HEK293 (cell line): ENCODE data around the gene EDA2R.

Source experiments
- CTCF ChIA-PET: fragments of 350-600 bp; formaldehyde crosslinking; extraction: SDS; loops from one replicate; lab custom pipeline; 2021; ENCODE audit warnings: antibody characterized with exemption; lab: Yijun Ruan, JAX
- POLR2A ChIA-PET: fragments of 300-600 bp; formaldehyde crosslinking; extraction: SDS; loops from one replicate; lab custom pipeline; 2020; ENCODE audit warnings: antibody characterized with exemption, inconsistent platforms; lab: Yijun Ruan, JAX
- H3K27ac ChIP-seq: fragments of 200-500 bp; sonication (Bioruptor generic); 2 replicates; pipeline ENCODE4 v1.5.1; 2014; ENCODE audit warnings: low read depth, low read length, control low read depth, inconsistent platforms; ENCODE audit errors: extremely low read depth
- H3K36me3 ChIP-seq, 2 experiments: fragments of 200-500 bp in 1 of 2; sonication (Bioruptor generic) in 1 of 2; 1 replicate in 1 of 2; 2 replicates in 1 of 2; pipeline ENCODE4 v1.5.1; 2014 to 2017; ENCODE audit warnings: inconsistent platforms in 2 of 2, low read length in 2 of 2; ENCODE audit not compliant: control insufficient read depth in 2 of 2, insufficient read depth in 1 of 2
- H3K4me1 ChIP-seq: fragments of 200-500 bp; sonication (Bioruptor generic); 2 replicates; pipeline ENCODE4 v1.5.1; 2014; ENCODE audit warnings: mild to moderate bottlenecking, low read length, inconsistent platforms; ENCODE audit not compliant: control insufficient read depth, insufficient read depth
- H3K4me3 ChIP-seq: 2 replicates; pipeline ENCODE4 v1.5.1; 2011; ENCODE audit warnings: low read depth, mild to moderate bottlenecking, control low read depth, low read length, moderate library complexity
- H3K9me3 ChIP-seq: fragments of 200-500 bp; sonication (Bioruptor generic); 2 replicates; pipeline ENCODE4 v1.5.1; 2014; ENCODE audit warnings: low read depth, low read length, inconsistent platforms; ENCODE audit not compliant: control insufficient read depth, insufficient read depth
- FEZF1 ChIP-seq: fragments of 450-650 bp; formaldehyde crosslinking; IDR thresholded peaks from 2 replicates; pipeline ENCODE4 v1.5.1; 2016; ENCODE audit warnings: missing biosample characterization, missing genetic modification characterization
- GLI4 ChIP-seq: fragments of 450-650 bp; formaldehyde crosslinking; IDR thresholded peaks from 2 replicates; pipeline ENCODE4 v1.5.1; 2016; ENCODE audit warnings: missing biosample characterization, missing genetic modification characterization
- MZF1 ChIP-seq: fragments of 450-650 bp; formaldehyde crosslinking; IDR thresholded peaks from 2 replicates; pipeline ENCODE4 v1.5.1; 2017; ENCODE audit warnings: missing biosample characterization, missing genetic modification characterization, borderline replicate concordance
- OSR2 ChIP-seq: fragments of 450-650 bp; formaldehyde crosslinking; IDR thresholded peaks from 2 replicates; pipeline ENCODE4 v1.5.1; 2016; ENCODE audit warnings: missing biosample characterization, missing genetic modification characterization
- PRDM2 ChIP-seq: fragments of 450-650 bp; formaldehyde crosslinking; IDR thresholded peaks from 2 replicates; pipeline ENCODE4 v1.5.1; 2016; ENCODE audit warnings: missing biosample characterization, missing genetic modification characterization, borderline replicate concordance
- SALL2 ChIP-seq: fragments of 450-650 bp; formaldehyde crosslinking; IDR thresholded peaks from 2 replicates; pipeline ENCODE4 v1.5.0; 2017; ENCODE audit warnings: missing biosample characterization, mild to moderate bottlenecking, missing genetic modification characterization, borderline replicate concordance
- SP3 ChIP-seq: fragments of 450-650 bp; formaldehyde crosslinking; IDR thresholded peaks from 2 replicates; pipeline ENCODE4 v1.5.1; 2016; ENCODE audit warnings: missing biosample characterization, missing genetic modification characterization
- ZBTB21 ChIP-seq: fragments of 450-650 bp; formaldehyde crosslinking; IDR thresholded peaks from 2 replicates; pipeline ENCODE4 v1.5.1; 2017; ENCODE audit warnings: missing biosample characterization, missing genetic modification characterization
- ZBTB26 ChIP-seq: fragments of 450-650 bp; formaldehyde crosslinking; optimal IDR thresholded peaks from 2 replicates; pipeline ENCODE3; 2016; ENCODE audit warnings: missing biosample characterization, mild to moderate bottlenecking, missing genetic modification characterization
- ZEB2 ChIP-seq: fragments of 450-650 bp; formaldehyde crosslinking; IDR thresholded peaks from 2 replicates; pipeline ENCODE4 v1.5.1; 2016; ENCODE audit warnings: missing biosample characterization, missing genetic modification characterization
- ZNF24 ChIP-seq: fragments of 450-650 bp; formaldehyde crosslinking; IDR thresholded peaks from 2 replicates; pipeline ENCODE4 v1.5.1; 2016; ENCODE audit warnings: missing biosample characterization, missing genetic modification characterization
- ZNF266 ChIP-seq: fragments of 450-650 bp; formaldehyde crosslinking; IDR thresholded peaks from 2 replicates; pipeline ENCODE4 v1.5.1; 2016; ENCODE audit warnings: missing biosample characterization, missing genetic modification characterization, low read depth
- ZNF280D ChIP-seq: fragments of 450-650 bp; formaldehyde crosslinking; IDR thresholded peaks from 2 replicates; pipeline ENCODE4 v1.5.1; 2016; ENCODE audit warnings: missing biosample characterization, missing genetic modification characterization
- ZNF354C ChIP-seq: fragments of 450-650 bp; formaldehyde crosslinking; IDR thresholded peaks from 2 replicates; pipeline ENCODE4 v1.5.1; 2016; ENCODE audit warnings: missing biosample characterization, missing genetic modification characterization, low read depth, borderline replicate concordance
- ZNF404 ChIP-seq: fragments of 450-650 bp; formaldehyde crosslinking; IDR thresholded peaks from 2 replicates; pipeline ENCODE4 v1.5.1; 2017; ENCODE audit warnings: missing biosample characterization, missing genetic modification characterization
- ZNF433 ChIP-seq: fragments of 450-650 bp; formaldehyde crosslinking; IDR thresholded peaks from 2 replicates; pipeline ENCODE4 v1.5.1; 2016; ENCODE audit warnings: missing biosample characterization, missing genetic modification characterization, low read depth
- ZNF530 ChIP-seq: fragments of 450-650 bp; formaldehyde crosslinking; IDR thresholded peaks from 2 replicates; pipeline ENCODE4 v1.5.1; 2016; ENCODE audit warnings: low read depth, missing biosample characterization, missing genetic modification characterization
- ZNF544 ChIP-seq: fragments of 450-650 bp; formaldehyde crosslinking; IDR thresholded peaks from 2 replicates; pipeline ENCODE4 v1.5.0; 2017; ENCODE audit warnings: missing biosample characterization, missing genetic modification characterization
- ZNF548 ChIP-seq: fragments of 450-650 bp; formaldehyde crosslinking; IDR thresholded peaks from 2 replicates; pipeline ENCODE4 v1.5.1; 2016; ENCODE audit warnings: missing biosample characterization, missing genetic modification characterization
- ZNF558 ChIP-seq: fragments of 450-650 bp; formaldehyde crosslinking; IDR thresholded peaks from 2 replicates; pipeline ENCODE4 v1.5.1; 2016; ENCODE audit warnings: missing biosample characterization, missing genetic modification characterization
- ZNF621 ChIP-seq: fragments of 450-650 bp; formaldehyde crosslinking; IDR thresholded peaks from 2 replicates; pipeline ENCODE4 v1.5.1; 2017; ENCODE audit warnings: missing biosample characterization, missing genetic modification characterization
- ZNF658 ChIP-seq: fragments of 450-650 bp; formaldehyde crosslinking; IDR thresholded peaks from 2 replicates; pipeline ENCODE4; 2016; ENCODE audit warnings: missing biosample characterization, missing genetic modification characterization
- ZNF704 ChIP-seq: fragments of 450-650 bp; formaldehyde crosslinking; IDR thresholded peaks from 2 replicates; pipeline ENCODE4 v1.5.1; 2016; ENCODE audit warnings: missing biosample characterization, missing genetic modification characterization
- ZNF768 ChIP-seq: fragments of 450-650 bp; formaldehyde crosslinking; IDR thresholded peaks from 2 replicates; pipeline ENCODE4 v1.5.1; 2018; ENCODE audit warnings: missing biosample characterization, mild to moderate bottlenecking, missing genetic modification characterization
- ZNF791 ChIP-seq: fragments of 450-650 bp; formaldehyde crosslinking; IDR thresholded peaks from 2 replicates; pipeline ENCODE4 v1.5.1; 2016; ENCODE audit warnings: missing biosample characterization, missing genetic modification characterization
- ZSCAN16 ChIP-seq: fragments of 450-650 bp; formaldehyde crosslinking; IDR thresholded peaks from 2 replicates; pipeline ENCODE4 v1.5.1; 2016; ENCODE audit warnings: missing biosample characterization, missing genetic modification characterization

EDA2R gene

GRCh38 chrX:66616944-66617343 is 21.9 kb downstream of the EDA2R start:
- Histone ChIP-seq H3K27ac (no peak overlapping the region), H3K4me1 (no peaks in the 10 kb centered on the region), H3K4me3 (no peak overlapping the region), H3K9me3 (no peaks in the 10 kb centered on the region; the same call in 1 of the 2 replicates), H3K36me3 (peaks cover 0 to 33% of the 10 kb centered on the region in 2 experiments; a peak in 1 of 3 replicates)
- CTCF ChIA-PET, result interaction anchor here (0.5 to 1.0 kb wide), 2 partner anchors 12 to 114 kb away, joined by 3 to 5 read pairs; no protein-coding TSS in a partner anchor
- POLR2A ChIA-PET, result no interaction called here
- no peak for TF ChIP-seq ZNF433
- TF ChIP-seq ZNF280D (tag by site-specific recombination), result no peak
- no peak for TF ChIP-seq ZNF266 (tag by site-specific recombination)
- TF ChIP-seq SALL2, result no peak
- TF ChIP-seq ZNF768, result no peak
- TF ChIP-seq ZSCAN16 (tag by site-specific recombination), result no peak
- no peak for TF ChIP-seq ZNF544
- no peak for TF ChIP-seq ZBTB21
- TF ChIP-seq ZNF558, result no peak
- no peak for TF ChIP-seq GLI4 (tag by site-specific recombination)
- no peak for TF ChIP-seq ZNF791 (tag by site-specific recombination)
- no peak for TF ChIP-seq ZNF24 (tag by site-specific recombination)
- TF ChIP-seq ZNF621, result no peak
- TF ChIP-seq FEZF1 (tag by site-specific recombination), result no peak
- TF ChIP-seq, all 188 proteins: peak for 0

- ChIA-PET CTCF (interaction anchor here (1.0 kb wide), 1 partner anchor 10 kb away, joined by 4 read pairs; no protein-coding TSS in a partner anchor), POLR2A (no interaction called here)
- Histone ChIP-seq H3K27ac (no peak overlapping the region), H3K36me3 (peaks cover 0 to 77% of the 10 kb centered on the region in 2 experiments; a peak in 1 of 3 replicates), H3K4me3 (no peak overlapping the region), H3K9me3 (no peaks in the 10 kb centered on the region; the same call in 1 of the 2 replicates), H3K4me1 (no peaks in the 10 kb centered on the region)
- TF ChIP-seq ZNF658 (tag by site-specific recombination) (no peak), MZF1 (tag by site-specific recombination) (no peak), OSR2 (tag by site-specific recombination) (no peak), PRDM2 (tag by site-specific recombination) (no peak), SP3 (tag by site-specific recombination) (no peak), ZNF530 (tag by site-specific recombination) (no peak), ZBTB21 (no peak), ZNF548 (tag by site-specific recombination) (no peak), ZEB2 (no peak), ZNF354C (no peak), ZNF404 (tag by site-specific recombination) (no peak), ZNF704 (no peak), ZBTB26 (tag by site-specific recombination) (no peak)
Observed at GRCh38 chrX:66602381-66602938, 36.4 kb downstream of the EDA2R start.
